ENCODE data around the gene ADM5. TPM values are rescaled to one million over a fixed set of nuclear protein-coding genes. Genes with fewer than 3 reads are reported as not detected.

The ADM5 gene
- total RNA-seq, 1 donor from 2014 or later = 3.2 TPM

GRCh38 chr19:49651820-49652550 is 37.4 kb upstream of the ADM5 start:
- H3K36me3 Mint-ChIP-seq (ENCODE audit: unreplicated experiment) = no peaks in the 10 kb centered on the region
- peaks cover 6% of the 10 kb centered on the region for H3K9me3 Mint-ChIP-seq (ENCODE audit: unreplicated experiment)
- H3K27me3 Mint-ChIP-seq (ENCODE audit: unreplicated experiment) = peaks cover 2% of the 10 kb centered on the region
- peaks cover 9% of the 10 kb centered on the region for H3K4me1 Mint-ChIP-seq (ENCODE audit: low read depth, unreplicated experiment)
- no peak overlapping the region for H3K4me3 Mint-ChIP-seq (ENCODE audit: unreplicated experiment)
- no peak overlapping the region for H3K27ac Mint-ChIP-seq (ENCODE audit: unreplicated experiment)
- TF ChIP-seq CTCF (IDR thresholded peaks at IDR 0.05; ENCODE audit: partially characterized antibody, unreplicated experiment) = no peak
- no peak for DNase-seq

DNA sequence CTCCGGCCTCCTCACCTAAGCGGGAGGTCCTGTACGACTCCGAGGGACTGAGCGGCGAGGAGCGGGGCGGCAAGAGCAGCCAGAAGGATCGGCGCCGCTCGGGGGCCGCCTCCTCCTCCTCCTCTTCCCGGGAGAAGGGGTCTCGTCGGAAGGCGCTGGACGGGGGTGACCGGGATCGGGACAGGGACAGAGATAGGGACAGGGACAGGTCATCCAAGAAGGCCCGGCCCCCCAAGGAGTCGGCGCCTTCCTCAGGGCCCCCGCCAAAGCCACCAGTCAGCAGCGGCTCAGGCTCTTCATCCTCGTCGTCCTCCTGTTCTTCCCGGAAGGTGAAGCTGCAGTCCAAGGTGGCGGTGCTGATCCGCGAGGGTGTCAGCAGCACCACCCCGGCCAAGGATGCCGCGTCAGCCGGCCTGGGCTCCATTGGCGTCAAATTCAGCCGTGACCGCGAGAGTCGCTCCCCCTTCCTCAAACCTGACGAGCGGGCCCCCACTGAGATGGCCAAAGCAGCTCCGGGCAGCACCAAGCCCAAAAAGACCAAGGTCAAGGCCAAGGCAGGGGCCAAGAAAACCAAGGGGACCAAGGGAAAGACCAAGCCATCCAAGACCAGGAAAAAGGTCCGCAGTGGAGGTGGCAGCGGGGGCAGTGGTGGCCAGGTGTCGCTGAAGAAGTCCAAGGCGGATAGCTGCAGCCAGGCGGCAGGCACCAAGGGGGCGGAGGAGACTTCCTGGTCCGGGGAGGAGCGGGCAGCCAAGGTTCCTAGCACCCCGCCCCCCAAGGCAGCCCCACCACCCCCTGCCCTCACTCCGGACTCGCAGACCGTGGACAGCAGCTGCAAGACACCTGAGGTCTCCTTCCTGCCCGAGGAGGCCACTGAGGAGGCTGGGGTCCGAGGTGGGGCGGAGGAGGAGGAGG is 36.6 kb upstream of the ADM5 start:
- H3K36me3 Mint-ChIP-seq (ENCODE audit: unreplicated experiment) = no peaks in the 10 kb centered on the region
- H3K9me3 Mint-ChIP-seq (ENCODE audit: unreplicated experiment) = peaks cover 9% of the 10 kb centered on the region
- no peak overlapping the region for H3K4me3 Mint-ChIP-seq (ENCODE audit: unreplicated experiment)
- peaks cover 5% of the 10 kb centered on the region for H3K27me3 Mint-ChIP-seq (ENCODE audit: unreplicated experiment)
- TF ChIP-seq CTCF (IDR thresholded peaks at IDR 0.05; ENCODE audit: partially characterized antibody, unreplicated experiment) = no peak
- H3K4me1 Mint-ChIP-seq (ENCODE audit: low read depth, unreplicated experiment) = peaks cover 12% of the 10 kb centered on the region
- DNase-seq = no peak
- no peak overlapping the region for H3K27ac Mint-ChIP-seq (ENCODE audit: unreplicated experiment)

- TF ChIP-seq CTCF (IDR thresholded peaks at IDR 0.05; ENCODE audit: partially characterized antibody, unreplicated experiment) = no peak
- peaks cover 9% of the 10 kb centered on the region for H3K9me3 Mint-ChIP-seq (ENCODE audit: unreplicated experiment)
- no peak for DNase-seq
- H3K36me3 Mint-ChIP-seq (ENCODE audit: unreplicated experiment) = no peaks in the 10 kb centered on the region
- H3K27me3 Mint-ChIP-seq (ENCODE audit: unreplicated experiment) = peaks cover 5% of the 10 kb centered on the region
- no peak overlapping the region for H3K4me3 Mint-ChIP-seq (ENCODE audit: unreplicated experiment)
- H3K4me1 Mint-ChIP-seq (ENCODE audit: low read depth, unreplicated experiment) = peaks cover 12% of the 10 kb centered on the region
- H3K27ac Mint-ChIP-seq (ENCODE audit: unreplicated experiment) = no peak overlapping the region
Measured at GRCh38 chr19:49653466-49653806, 36.0 kb upstream of the ADM5 start.

- Mint-ChIP-seq H3K4me1 (ENCODE audit: low read depth, unreplicated experiment) (peaks cover 12% of the 10 kb centered on the region), H3K4me3 (ENCODE audit: unreplicated experiment) (no peak overlapping the region), H3K9me3 (ENCODE audit: unreplicated experiment) (peaks cover 9% of the 10 kb centered on the region), H3K27ac (ENCODE audit: unreplicated experiment) (no peak overlapping the region), H3K36me3 (ENCODE audit: unreplicated experiment) (no peaks in the 10 kb centered on the region), H3K27me3 (ENCODE audit: unreplicated experiment) (peaks cover 5% of the 10 kb centered on the region)
- DNase-seq = no peak
- TF ChIP-seq CTCF (IDR thresholded peaks at IDR 0.05; ENCODE audit: partially characterized antibody, unreplicated experiment) = no peak
Measured at GRCh38 chr19:49654581-49654980, 34.8 kb upstream of the ADM5 start.
